H1 (cell line): Measurements from ENCODE around the gene NEUROD6. TPM values are rescaled to one million over a fixed set of nuclear protein-coding genes. Genes with fewer than 3 reads are reported as not detected.

ENCODE experiments used
- CTCF ChIA-PET: fragments of 300-600 bp; sonication (Branson Sonifier 250); formaldehyde crosslinking; loops from one replicate; lab custom pipeline; 2021; ENCODE audit not compliant: partially characterized antibody; lab: Charles Lee
- POLR2A ChIA-PET: fragments of 300-600 bp; sonication (Branson Sonifier 250); formaldehyde crosslinking; loops from one replicate; lab custom pipeline; 2021; ENCODE audit warnings: inconsistent platforms; ENCODE audit not compliant: partially characterized antibody; lab: Charles Lee
- DNase-seq, 2 experiments: peaks; one replicate each; pipeline versions ENCODE4 v3.0.0 to v3.0.0-alpha.2; 2010 to 2022; ENCODE audit warnings: low spot score in 2 of 2, low read depth in 1 of 2, mixed read lengths in 1 of 2
- FAIRE-seq: peaks from 2 replicates; lab custom pipeline; 2011; peaks lifted over from hg19 to GRCh38; lab: Jason Lieb, UNC
- H2AFZ ChIP-seq: 2 replicates; pipeline ENCODE4 v1.8.1; 2012; ENCODE audit warnings: low read length, inconsistent platforms
- H2AK5ac ChIP-seq: 2 replicates; pipeline ENCODE4 v1.6.1; 2013; ENCODE audit warnings: low read depth, low read length
- H2BK120ac ChIP-seq: replicated peaks from 2 replicates; pipeline ENCODE3; 2013; ENCODE audit warnings: low read depth, low read length, inconsistent platforms
- H2BK12ac ChIP-seq: 2 replicates; pipeline ENCODE4 v1.6.1; 2013; ENCODE audit warnings: low read depth, low read length
- H2BK15ac ChIP-seq: 2 replicates; pipeline ENCODE4 v1.6.1; 2013; ENCODE audit warnings: low read length
- H2BK20ac ChIP-seq: 2 replicates; pipeline ENCODE4 v1.6.1; 2013; ENCODE audit warnings: low read length
- H2BK5ac ChIP-seq: 2 replicates; pipeline ENCODE4 v1.6.1; 2013; ENCODE audit warnings: low read depth, low read length
- H3K14ac ChIP-seq: 2 replicates; pipeline ENCODE4 v1.6.1; 2013; ENCODE audit warnings: inconsistent platforms; ENCODE audit not compliant: insufficient read length
- H3K18ac ChIP-seq: 2 replicates; pipeline ENCODE4 v1.6.1; 2013; ENCODE audit warnings: low read length; ENCODE audit errors: extremely low read depth
- H3K23ac ChIP-seq: 2 replicates; pipeline ENCODE4 v1.6.1; 2013; ENCODE audit warnings: inconsistent platforms; ENCODE audit not compliant: insufficient read length
- H3K23me2 ChIP-seq: 2 replicates; pipeline ENCODE4 v1.6.1; 2013; ENCODE audit warnings: low read depth, low read length
- H3K27ac ChIP-seq: 2 replicates; pipeline ENCODE4 v1.6.1; 2011; ENCODE audit warnings: low read depth, low read length, inconsistent platforms
- H3K27me3 ChIP-seq, 4 experiments: replicated peaks in 1 of 4; 1 replicate in 1 of 4; 2 replicates in 3 of 4; pipeline versions ENCODE4 v1.6.1 to v1.8.1; 2011 to 2013; ENCODE audit warnings: low read length in 3 of 4, mild to moderate bottlenecking in 3 of 4, inconsistent platforms in 2 of 4, mixed read lengths in 2 of 4, moderate library complexity in 1 of 4; ENCODE audit not compliant: control insufficient read depth in 3 of 4, insufficient read depth in 3 of 4; ENCODE audit errors: extremely low read depth in 1 of 4
- H3K36me3 ChIP-seq, 4 experiments: 2 replicates each; pipeline versions ENCODE4 v1.6.1 to v1.8.1; 2011 to 2013; ENCODE audit warnings: mild to moderate bottlenecking in 4 of 4, low read length in 3 of 4, moderate library complexity in 2 of 4, control low read depth in 1 of 4, inconsistent platforms in 1 of 4; ENCODE audit not compliant: insufficient read depth in 4 of 4, control insufficient read depth in 2 of 4
- H3K4ac ChIP-seq: replicated peaks from 2 replicates; pipeline ENCODE3; 2013; ENCODE audit warnings: low read length, low read depth, mixed read lengths, inconsistent platforms; ENCODE audit not compliant: insufficient read length
- H3K4me1 ChIP-seq, 4 experiments: replicated peaks in 1 of 4; 1 replicate in 1 of 4; 2 replicates in 3 of 4; pipeline versions ENCODE4 v1.6.1 to v1.8.1; 2011 to 2013; ENCODE audit warnings: low read length in 3 of 4, inconsistent platforms in 2 of 4, mixed read lengths in 1 of 4; ENCODE audit not compliant: insufficient read depth in 4 of 4, control insufficient read depth in 3 of 4
- H3K4me2 ChIP-seq, 2 experiments: 2 replicates each; pipeline versions ENCODE4 v1.6.1 to v1.8.1; 2011 to 2013; ENCODE audit warnings: low read depth in 2 of 2, low read length in 2 of 2, control low read depth in 1 of 2, inconsistent platforms in 1 of 2, mild to moderate bottlenecking in 1 of 2; ENCODE audit not compliant: insufficient read depth in 1 of 2
- H3K4me3 ChIP-seq, 4 experiments: fragments of 200-600, 300-600 bp in 1 of 4; sonication (generic), shearing (Covaris generic), sonication (Bioruptor Twin) in 1 of 4; 2 replicates each; pipeline versions ENCODE4 v1.5.1 to v1.8.1; 2011 to 2016; ENCODE audit warnings: low read length in 4 of 4, low read depth in 3 of 4, control low read depth in 2 of 4, inconsistent platforms in 2 of 4, mild to moderate bottlenecking in 2 of 4, mixed read lengths in 1 of 4, moderate library complexity in 1 of 4; ENCODE audit not compliant: insufficient read depth in 2 of 4; ENCODE audit errors: extremely low read depth in 1 of 4
- H3K56ac ChIP-seq: replicated peaks from 2 replicates; pipeline ENCODE3; 2013; ENCODE audit warnings: low read depth, mild to moderate bottlenecking, mixed read lengths, low read length, inconsistent platforms; ENCODE audit not compliant: insufficient read length
- H3K79me1 ChIP-seq: 2 replicates; pipeline ENCODE4 v1.6.1; 2013; ENCODE audit warnings: low read depth, low read length, control low read depth
- H3K79me2 ChIP-seq, 2 experiments: 2 replicates each; pipeline versions ENCODE4 v1.6.1 to v1.8.1; 2012 to 2013; ENCODE audit warnings: low read length in 2 of 2, mild to moderate bottlenecking in 2 of 2, inconsistent platforms in 1 of 2; ENCODE audit not compliant: insufficient read depth in 2 of 2, control insufficient read depth in 1 of 2
- H3K9ac ChIP-seq, 4 experiments: replicated peaks in 1 of 4; 1 replicate in 1 of 4; 2 replicates in 3 of 4; pipeline versions ENCODE4 v1.6.1 to v1.8.1; 2011 to 2013; ENCODE audit warnings: low read depth in 3 of 4, low read length in 3 of 4, control low read depth in 2 of 4, mild to moderate bottlenecking in 2 of 4, moderate library complexity in 2 of 4, inconsistent platforms in 1 of 4; ENCODE audit errors: extremely low read depth in 1 of 4
- H3K9me3 ChIP-seq, 2 experiments: 2 replicates each; pipeline versions ENCODE4 v1.6.1 to v1.8.1; 2012 to 2013; ENCODE audit warnings: mild to moderate bottlenecking in 2 of 2, moderate library complexity in 2 of 2, control low read depth in 1 of 2, inconsistent platforms in 1 of 2, low read depth in 1 of 2, low read length in 1 of 2, mixed read lengths in 1 of 2; ENCODE audit not compliant: insufficient read depth in 2 of 2
- H4K20me1 ChIP-seq, 2 experiments: replicated peaks in 1 of 2; 2 replicates each; pipeline versions ENCODE3 to v1.8.1; 2011 to 2013; ENCODE audit warnings: inconsistent platforms in 2 of 2, low read length in 2 of 2, mild to moderate bottlenecking in 1 of 2; ENCODE audit not compliant: insufficient read depth in 2 of 2, control insufficient read depth in 1 of 2
- H4K5ac ChIP-seq: 2 replicates; pipeline ENCODE4 v1.6.1; 2013; ENCODE audit warnings: low read length, low read depth, mixed read lengths, inconsistent platforms; ENCODE audit not compliant: insufficient read length
- H4K8ac ChIP-seq: 2 replicates; pipeline ENCODE4 v1.8.0; 2013; ENCODE audit warnings: mild to moderate bottlenecking, moderate library complexity, low read length, inconsistent platforms; ENCODE audit not compliant: insufficient read depth; ENCODE audit errors: extremely low read depth
- H4K91ac ChIP-seq: replicated peaks from 2 replicates; pipeline ENCODE3; 2013; ENCODE audit warnings: low read length, mixed read lengths, inconsistent platforms; ENCODE audit not compliant: insufficient read length
- CTCF ChIP-seq, 3 experiments: IDR thresholded peaks; 1 replicate in 2 of 3; 2 replicates in 1 of 3; pipeline versions ENCODE4 v1.5.1 to v1.6.1; 2011; ENCODE audit warnings: low read length in 3 of 3, mild to moderate bottlenecking in 3 of 3, inconsistent platforms in 2 of 3, low read depth in 1 of 3, moderate library complexity in 1 of 3; ENCODE audit not compliant: insufficient read depth in 1 of 3; ENCODE audit errors: control extremely low read depth in 1 of 3
- RAD21 ChIP-seq, 2 experiments: IDR thresholded peaks in 1 of 2; conservative IDR thresholded peaks in 1 of 2; 2 replicates each; pipeline ENCODE4 v1.6.1; 2011; ENCODE audit warnings: low read depth in 2 of 2, low read length in 2 of 2, improper control_type of control experiment in 1 of 2, inconsistent platforms in 1 of 2, mild to moderate bottlenecking in 1 of 2, moderate library complexity in 1 of 2
- USF2 ChIP-seq: IDR thresholded peaks from 2 replicates; pipeline ENCODE4 v1.6.1; 2011; ENCODE audit warnings: low read length, improper control_type of control experiment
- WGBS, 2 experiments: shearing (Covaris generic) in 1 of 2; methylation state at CpG; one replicate each; pipeline versions ENCODE4 v1.1.6 to v1.1.7; 2013 to 2015; ENCODE audit warnings: low lambda C conversion rate in 2 of 2, mixed read lengths in 2 of 2, inconsistent platforms in 1 of 2, low coverage in 1 of 2, missing lambda C conversion rate in 1 of 2; ENCODE audit not compliant: insufficient replicate concordance in 2 of 2, insufficient coverage in 1 of 2, insufficient read length in 1 of 2; ENCODE audit errors: extremely low coverage in 1 of 2, missing lambda C conversion rate in 1 of 2; 5-methylcytosine and 5-hydroxymethylcytosine counted together
- polyA plus RNA-seq, 7 experiments: library from polyadenylated mRNA; depleted of rRNA in 3 of 7; stranded (reverse) in 5 of 7; unstranded in 2 of 7; fragments of >200 nt in 5 of 7; fragments of 200-250 nt in 2 of 7; gene quantifications; 1 replicate in 5 of 7; 2 replicates in 1 of 7; 4 replicates in 1 of 7; pipeline versions ENCODE4 v1.2.1 to v1.2.3, GENCODE V29; 2011 to 2013; ENCODE audit warnings: missing spikeins in 2 of 7, mixed read lengths in 2 of 7
- total RNA-seq: library from RNA; stranded (reverse); fragmentation: NEBNext Ultra II Directional; extraction: Animal tissue kit (Norgen Biotek cat#: 25700); gene quantifications from 2 replicates; pipeline ENCODE4 v1.2.1, GENCODE V29; 2021

Gene NEUROD6
- total and polyA plus RNA-seq, 2 of the 8 experiments (the other 6 are each of a cell fraction or from before 2014, with no cell fraction given): not detected

DNA sequence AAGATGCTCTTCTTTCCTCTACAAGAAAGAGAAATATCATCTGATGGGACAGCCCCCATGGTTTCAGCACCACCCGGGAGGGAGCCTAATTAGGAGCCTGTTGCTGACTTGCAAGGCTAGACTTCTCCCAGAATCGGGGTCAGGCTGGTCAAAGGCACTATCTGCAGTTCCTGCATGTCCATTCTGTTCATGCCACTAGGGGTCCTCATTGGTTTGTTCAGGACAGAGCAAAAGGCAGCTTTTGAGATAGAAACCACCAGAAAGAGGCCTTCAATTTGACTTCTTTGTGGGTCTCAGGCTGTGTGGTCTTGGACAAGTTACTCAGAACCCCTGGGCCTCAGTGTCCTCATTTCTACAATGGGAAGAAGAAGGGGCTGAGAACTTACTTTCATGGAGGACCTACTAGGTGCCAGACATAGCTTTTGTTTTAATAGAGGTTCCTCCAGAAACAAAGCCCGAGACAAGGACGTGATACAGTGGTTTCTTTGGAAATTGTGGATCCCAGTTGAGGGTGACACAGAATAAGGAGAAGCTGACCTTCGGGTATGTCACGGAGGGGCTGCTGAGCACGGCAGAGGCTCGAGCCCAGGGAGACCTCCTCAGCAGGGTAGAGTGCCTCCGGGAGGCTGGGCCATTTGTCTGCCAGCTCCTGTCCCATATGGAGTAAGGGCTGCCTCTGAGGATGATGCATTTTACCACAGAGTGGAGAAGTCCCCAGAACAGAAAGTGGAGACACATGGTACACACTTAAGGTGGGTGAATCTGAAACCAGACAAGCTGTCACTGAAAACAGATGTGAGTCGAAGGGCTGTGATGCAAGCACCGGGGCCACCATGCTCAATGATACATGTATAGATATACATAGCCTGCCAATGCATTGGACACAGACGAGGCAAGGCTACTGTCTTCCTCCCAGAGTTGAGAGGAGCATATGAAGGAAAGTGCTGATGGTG lies 33.1 kb upstream of the NEUROD6 start:
- CTCF ChIA-PET: interaction anchor here (0.6 to 9.1 kb wide), 53 partner anchors 8 to 967 kb away, joined by 3 to 136 read pairs (median 4); no protein-coding TSS in a partner anchor
- Histone ChIP-seq H3K9ac (no peak overlapping the region), H3K4me3 (no peak overlapping the region), H2AK5ac (no peak overlapping the region), H2BK15ac (no peak overlapping the region), H2BK120ac (no peak overlapping the region), H3K4me2 (no peak overlapping the region), H3K56ac (no peak overlapping the region), H3K79me2 (no peaks in the 10 kb centered on the region), H3K18ac (no peak overlapping the region), H3K79me1 (no peaks in the 10 kb centered on the region), H3K23me2 (no peaks in the 10 kb centered on the region), H2BK12ac (peak overlapping the region; percentile 41; the same call in 1 of the 2 replicates), H2AFZ (no peak overlapping the region), H3K4ac (no peak overlapping the region), H2BK20ac (no peak overlapping the region), H4K5ac (no peak overlapping the region), H3K36me3 (no peaks in the 10 kb centered on the region), H4K20me1 (no peaks in the 10 kb centered on the region), H3K27ac (no peak overlapping the region), H3K9me3 (no peaks in the 10 kb centered on the region), H3K27me3 (peaks cover 0 to 9% (median 2%) of the 10 kb centered on the region in 4 experiments; a peak in 4 of 7 replicates), H3K14ac (no peak overlapping the region), H4K8ac (no peak overlapping the region), H2BK5ac (no peak overlapping the region), H3K23ac (no peak overlapping the region), H4K91ac (no peak overlapping the region), H3K4me1 (peaks cover 0 to 3% (median 0%) of the 10 kb centered on the region in 4 experiments; a peak in 2 of 7 replicates)
- TF ChIP-seq RAD21 (IDR thresholded peaks at IDR 0.05 in 1 of 2, conservative IDR thresholded peaks at IDR 0.05 in 1 of 2; ENCODE audit: low read depth in 2 of 2, low read length in 2 of 2): peak; percentile 90 to 95
- TF ChIP-seq USF2: no peak
- TF ChIP-seq CTCF (IDR thresholded peaks at IDR 0.05; ENCODE audit: control extremely low read depth in 1 of 3, insufficient read depth in 1 of 3, low read depth in 1 of 3, low read length in 3 of 3): peak; percentile 56 to 88 (median 85)
- DNase-seq (peak; percentile 56 to 76), FAIRE-seq (peak; percentile 94)
- 80% methylated on average over 12 of the region's 12 CpGs; no CpG with 5 or more reads in 1 of the 2 experiments for WGBS, 2 experiments
- POLR2A ChIA-PET: interaction anchor here (1.3 kb wide), 1 partner anchor 260 kb away, joined by 3 read pairs; no protein-coding TSS in a partner anchor
